Ovary (tissue), 9 donors: ENCODE results near the gene SFMBT2. TPM values are rescaled to one million over a fixed set of nuclear protein-coding genes. Genes with fewer than 3 reads are reported as not detected.

Source experiments
- DNase-seq, 5 donors: peaks; one replicate each; pipeline ENCODE4 v3.0.0-alpha.2; 2019 to 2020
- H3K27ac ChIP-seq, 2 donors: fragments of 200-600 bp; one replicate each; pipeline versions ENCODE4 v1.5.1 to v1.8.0; 2019 to 2022
- H3K27me3 ChIP-seq: fragments of 200-600 bp; one replicate; pipeline ENCODE4 v1.8.0; 2022
- H3K36me3 ChIP-seq: fragments of 200-600 bp; sonication (generic); one replicate; pipeline ENCODE4 v1.5.1; 2019
- H3K4me1 ChIP-seq: one replicate; pipeline ENCODE4 v1.8.1; 2013; ENCODE audit warnings: mild to moderate bottlenecking, moderate library complexity; ENCODE audit not compliant: insufficient read depth
- H3K4me3 ChIP-seq: fragments of 200-600 bp; sonication (generic); one replicate; pipeline ENCODE4 v1.5.1; 2017
- H3K9me3 ChIP-seq, 2 donors: fragments of 200-600 bp in 1 of 2; sonication (generic) in 1 of 2; one replicate each; pipeline versions ENCODE4 v1.5.1 to v1.8.1; 2013 to 2019; ENCODE audit warnings: mild to moderate bottlenecking in 1 of 2, moderate library complexity in 1 of 2
- EP300 ChIP-seq: sonication (generic); formaldehyde crosslinking; IDR thresholded peaks from one replicate; pipeline ENCODE4 v1.6.1; 2017; ENCODE audit warnings: antibody characterized with exemption
- POLR2A ChIP-seq: fragments of 450-650 bp; IDR thresholded peaks from one replicate; pipeline ENCODE4 v1.6.1; 2017; ENCODE audit warnings: antibody characterized with exemption, mild to moderate bottlenecking, moderate library complexity
- WGBS, 3 donors: extraction: QIAGEN DNeasy Blood & Tissue Kit in 1 of 3; methylation state at CpG; one replicate each; pipeline versions ENCODE4 v1.1.5 to v1.1.7; 2013 to 2017; 5-methylcytosine and 5-hydroxymethylcytosine counted together
- intact Hi-C, 4 donors: fragments of 100-400 bp; cut with DNase I; formaldehyde crosslinking; loops; one replicate each; pipeline versions ENCODE4 v1.11.0 to v1.15.1; 2022 to 2023
- polyA plus RNA-seq, 2 donors: library from polyadenylated mRNA; stranded (reverse); fragments of 200-250 nt in 1 of 2; fragments of 350-450 nt in 1 of 2; fragmentation: Illumina TruSeq in 1 of 2; extraction: RNeasy Lipid Tissue Mini Kit (QIAGEN cat#74804) in 1 of 2; gene quantifications; one replicate each; pipeline ENCODE4 v1.2.3, GENCODE V29; 2013 to 2014
- total RNA-seq, 7 donors: library from RNA; depleted of rRNA in 2 of 7; stranded (reverse); fragments of >200 nt in 2 of 7; fragmentation: NEBNext Ultra II Directional in 3 of 7; extraction: Animal tissue kit (Norgen Biotek cat#: 25700) in 3 of 7; gene quantifications; one replicate each; pipeline versions ENCODE4 v1.1.0 to v1.2.4, GENCODE V29; 2016 to 2023
- TF ChIP-seq, protein P1 (sequence below), 3 donors: fragments of 450-650 bp in 2 of 3; fragments of 200-600 bp in 1 of 3; IDR thresholded peaks; one replicate each; pipeline versions ENCODE4 v1.5.1 to v1.8.0; 2016 to 2022; ENCODE audit warnings: antibody characterized with exemption in 3 of 3, mild to moderate bottlenecking in 1 of 3
- donor health status: DM: no; HTN: no; CAD: no; lungs with moderate emphysema.
- donor health status: DM: no; HTN: no; CAD: no.
- donor health status: Bipolar disorder and iron deficiency.
- donor health status: DM: yes; HTN: yes; CAD: no.
- donor health status: DM: no; HTN: no; CAD: no.
- donor health status: DM: yes; HTN: yes; CAD: no.

The SFMBT2 gene
- total and polyA plus RNA-seq, 9 donors, result 5.0 to 28.1 (median 17.8) TPM

- WGBS, 3 donors, result 40 to 61% (median 50%) methylated on average over 5 of the region's 5 CpGs
- intact Hi-C loops, result no loop called here
- DNase-seq, result no peak
- Histone ChIP-seq H3K36me3 (no peaks in the 10 kb centered on the region), H3K4me3 (no peak overlapping the region), H3K4me1 (no peaks in the 10 kb centered on the region), H3K27ac (no peak overlapping the region), H3K27me3 (no peaks in the 10 kb centered on the region), H3K9me3 (no peaks in the 10 kb centered on the region)
- TF ChIP-seq EP300 (no peak), POLR2A (no peak)
- TF ChIP-seq, protein P1, sequence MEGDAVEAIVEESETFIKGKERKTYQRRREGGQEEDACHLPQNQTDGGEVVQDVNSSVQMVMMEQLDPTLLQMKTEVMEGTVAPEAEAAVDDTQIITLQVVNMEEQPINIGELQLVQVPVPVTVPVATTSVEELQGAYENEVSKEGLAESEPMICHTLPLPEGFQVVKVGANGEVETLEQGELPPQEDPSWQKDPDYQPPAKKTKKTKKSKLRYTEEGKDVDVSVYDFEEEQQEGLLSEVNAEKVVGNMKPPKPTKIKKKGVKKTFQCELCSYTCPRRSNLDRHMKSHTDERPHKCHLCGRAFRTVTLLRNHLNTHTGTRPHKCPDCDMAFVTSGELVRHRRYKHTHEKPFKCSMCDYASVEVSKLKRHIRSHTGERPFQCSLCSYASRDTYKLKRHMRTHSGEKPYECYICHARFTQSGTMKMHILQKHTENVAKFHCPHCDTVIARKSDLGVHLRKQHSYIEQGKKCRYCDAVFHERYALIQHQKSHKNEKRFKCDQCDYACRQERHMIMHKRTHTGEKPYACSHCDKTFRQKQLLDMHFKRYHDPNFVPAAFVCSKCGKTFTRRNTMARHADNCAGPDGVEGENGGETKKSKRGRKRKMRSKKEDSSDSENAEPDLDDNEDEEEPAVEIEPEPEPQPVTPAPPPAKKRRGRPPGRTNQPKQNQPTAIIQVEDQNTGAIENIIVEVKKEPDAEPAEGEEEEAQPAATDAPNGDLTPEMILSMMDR (IDR thresholded peaks at IDR 0.05), result no peak
Observed at GRCh38 chr10:7136016-7136415, 274.8 kb downstream of the SFMBT2 start.

DNA sequence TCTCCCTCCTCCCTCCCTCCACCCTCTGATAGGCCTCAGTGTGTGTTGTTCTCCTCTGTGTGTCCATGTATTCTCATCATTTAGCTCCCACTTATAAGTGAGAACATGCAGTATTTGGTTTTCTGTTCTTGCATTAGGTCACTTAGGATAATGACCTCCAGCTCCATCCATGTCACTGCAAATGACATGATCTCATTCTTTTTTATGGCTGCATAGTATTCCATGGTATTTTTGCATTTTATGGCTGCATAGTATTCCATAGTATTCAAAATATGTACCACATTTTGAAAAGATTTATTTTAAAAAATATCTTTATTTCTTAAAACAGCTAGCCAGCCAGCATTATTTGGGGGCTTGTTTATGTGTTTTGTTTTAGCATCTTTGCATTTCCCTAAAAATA lies 275.6 kb downstream of the SFMBT2 start:
- Histone ChIP-seq H3K36me3 (no peaks in the 10 kb centered on the region), H3K27ac (no peak overlapping the region), H3K4me1 (no peaks in the 10 kb centered on the region), H3K9me3 (no peaks in the 10 kb centered on the region), H3K4me3 (no peak overlapping the region), H3K27me3 (no peaks in the 10 kb centered on the region)
- TF ChIP-seq EP300 (no peak), POLR2A (no peak)
- TF ChIP-seq, protein P1 (IDR thresholded peaks at IDR 0.05), result no peak
- intact Hi-C loops, result no loop called here
- no peak for DNase-seq

- no peaks in the 10 kb centered on the region for H3K4me1 ChIP-seq
- no peaks in the 10 kb centered on the region for H3K9me3 ChIP-seq
- DNase-seq, result no peak
- no peaks in the 10 kb centered on the region for H3K36me3 ChIP-seq
- no peak overlapping the region for H3K4me3 ChIP-seq
- TF ChIP-seq, protein P1 (IDR thresholded peaks at IDR 0.05), result no peak
- TF ChIP-seq EP300 (no peak), POLR2A (no peak)
- no peaks in the 10 kb centered on the region for H3K27me3 ChIP-seq
- WGBS, 3 donors, result 60 to 87% (median 84%) methylated on average over 1 of the region's 1 CpG
- intact Hi-C loops, result no loop called here
- no peak overlapping the region for H3K27ac ChIP-seq
Observed at GRCh38 chr10:7134448-7134847, 276.4 kb downstream of the SFMBT2 start.

GRCh38 chr10:7133958-7134357 lies 276.9 kb downstream of the SFMBT2 start:
- Histone ChIP-seq H3K9me3 (no peaks in the 10 kb centered on the region), H3K4me3 (no peak overlapping the region), H3K27me3 (no peaks in the 10 kb centered on the region), H3K36me3 (no peaks in the 10 kb centered on the region), H3K4me1 (no peaks in the 10 kb centered on the region), H3K27ac (no peak overlapping the region)
- WGBS, 3 donors, result 79 to 85% (median 84%) methylated on average over 6 of the region's 6 CpGs
- intact Hi-C loops, result no loop called here
- DNase-seq, result no peak
- TF ChIP-seq, protein P1 (IDR thresholded peaks at IDR 0.05), result no peak
- TF ChIP-seq POLR2A (no peak), EP300 (no peak)

DNA sequence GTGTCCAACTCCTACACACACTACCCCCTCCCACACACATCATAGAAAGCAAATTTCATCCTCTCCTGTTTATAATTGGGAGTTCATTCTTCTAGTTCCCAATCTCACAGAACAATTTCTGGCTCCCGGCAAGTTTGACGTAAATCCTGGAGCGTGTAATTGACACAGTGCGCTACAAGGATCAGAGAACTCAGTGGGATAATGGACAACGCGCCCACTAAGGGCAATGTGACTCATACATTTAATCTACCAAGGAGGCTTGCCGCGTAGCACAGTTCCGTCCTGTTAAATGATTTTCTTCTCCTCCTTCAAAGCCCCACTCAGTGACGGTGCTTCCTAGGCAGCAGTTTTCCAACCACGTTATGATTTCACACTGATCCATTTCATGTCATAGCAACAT lies 277.6 kb downstream of the SFMBT2 start:
- TF ChIP-seq, protein P1 (IDR thresholded peaks at IDR 0.05), result no peak
- TF ChIP-seq EP300 (no peak), POLR2A (no peak)
- Histone ChIP-seq H3K27ac (no peak overlapping the region), H3K36me3 (no peaks in the 10 kb centered on the region), H3K4me1 (no peaks in the 10 kb centered on the region), H3K4me3 (no peak overlapping the region), H3K27me3 (no peaks in the 10 kb centered on the region), H3K9me3 (no peaks in the 10 kb centered on the region)
- intact Hi-C loops, result no loop called here
- DNase-seq, result no peak
- 19 to 36% (median 35%) methylated on average over 11 of the region's 11 CpGs for WGBS, 3 donors
